Neutrophil (primary cell): ENCODE measurements around the gene MID1.

Experiments
- H3K27ac ChIP-seq: fragments of 200-600 bp; sonication (generic); 2 replicates; pipeline ENCODE4 v1.5.1; 2016; ENCODE audit warnings: mild to moderate bottlenecking, moderate library complexity
- H3K27me3 ChIP-seq: fragments of 200-600 bp; sonication (generic); 2 replicates; pipeline ENCODE4 v1.6.0; 2016; ENCODE audit warnings: mild to moderate bottlenecking
- H3K36me3 ChIP-seq: fragments of 200-600 bp; sonication (generic); 2 replicates; pipeline ENCODE4 v1.5.1; 2017
- H3K4me1 ChIP-seq, 2 experiments: fragments of 200-600 bp in 1 of 2; sonication (generic) in 1 of 2; 1 replicate in 1 of 2; 2 replicates in 1 of 2; pipeline versions ENCODE4 v1.5.1 to v1.6.1; 2013 to 2016; ENCODE audit warnings: low read depth in 1 of 2, low read length in 1 of 2, mild to moderate bottlenecking in 1 of 2, moderate library complexity in 1 of 2; ENCODE audit not compliant: control insufficient read depth in 1 of 2, insufficient read depth in 1 of 2
- H3K4me3 ChIP-seq, 2 experiments: fragments of 200-600 bp in 1 of 2; sonication (generic) in 1 of 2; 1 replicate in 1 of 2; 2 replicates in 1 of 2; pipeline ENCODE4 v1.5.1; 2013 to 2016; ENCODE audit warnings: low read depth in 1 of 2, low read length in 1 of 2, mild to moderate bottlenecking in 1 of 2, moderate library complexity in 1 of 2
- H3K9me3 ChIP-seq: fragments of 200-600 bp; sonication (generic); 2 replicates; pipeline ENCODE4 v1.5.1; 2016
- TF ChIP-seq, protein P1 (sequence below): fragments of 200-600 bp; sonication (generic); IDR thresholded peaks from 2 replicates; pipeline ENCODE4 v1.5.1; 2016; ENCODE audit warnings: antibody characterized with exemption

MID1 gene

DNA sequence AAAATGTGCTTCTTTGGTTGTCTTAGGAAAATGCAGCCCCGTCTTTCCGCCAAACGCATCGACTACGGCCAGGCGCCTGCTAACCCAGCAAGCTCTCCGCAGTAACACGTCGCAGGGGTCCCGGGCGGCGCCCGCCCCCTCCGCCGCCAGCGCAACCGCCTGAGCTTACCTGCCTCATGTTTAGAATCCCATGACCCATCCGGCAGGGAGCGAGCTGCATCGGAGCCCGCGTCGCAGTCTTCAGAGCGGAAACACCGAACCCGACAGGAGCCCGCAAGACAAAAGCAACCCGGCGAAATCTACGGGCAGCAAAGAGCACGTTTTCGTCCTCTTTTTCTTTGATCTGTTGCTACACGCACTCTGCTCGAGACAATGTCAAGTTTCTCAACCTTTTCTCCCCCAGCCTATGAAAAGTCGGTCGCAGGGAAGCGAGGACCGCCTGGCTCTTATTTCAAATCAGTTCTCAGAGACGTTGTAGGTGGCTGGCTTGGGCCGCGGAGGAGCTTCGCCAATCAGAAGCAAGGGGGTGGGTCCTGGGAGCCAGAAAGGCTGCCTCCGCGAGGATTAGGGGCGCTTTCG is at the start of gene MID1:
Gene MID1 (minus strand): TSS at position 465 of the 579 bp plus-strand sequence. CDS start 53,038 bp downstream, outside the sequence.
- Histone ChIP-seq H3K4me3 (no peak within 1 kb of the TSS), H3K27ac (no peak within 1 kb of the TSS), H3K9me3 (no peaks in the 10 kb centered on the region), H3K36me3 (no peaks in the 10 kb centered on the region), H3K27me3 (peaks cover 69% of the 10 kb centered on the region), H3K4me1 (no peaks in the 10 kb centered on the region)
- TF ChIP-seq, protein P1, sequence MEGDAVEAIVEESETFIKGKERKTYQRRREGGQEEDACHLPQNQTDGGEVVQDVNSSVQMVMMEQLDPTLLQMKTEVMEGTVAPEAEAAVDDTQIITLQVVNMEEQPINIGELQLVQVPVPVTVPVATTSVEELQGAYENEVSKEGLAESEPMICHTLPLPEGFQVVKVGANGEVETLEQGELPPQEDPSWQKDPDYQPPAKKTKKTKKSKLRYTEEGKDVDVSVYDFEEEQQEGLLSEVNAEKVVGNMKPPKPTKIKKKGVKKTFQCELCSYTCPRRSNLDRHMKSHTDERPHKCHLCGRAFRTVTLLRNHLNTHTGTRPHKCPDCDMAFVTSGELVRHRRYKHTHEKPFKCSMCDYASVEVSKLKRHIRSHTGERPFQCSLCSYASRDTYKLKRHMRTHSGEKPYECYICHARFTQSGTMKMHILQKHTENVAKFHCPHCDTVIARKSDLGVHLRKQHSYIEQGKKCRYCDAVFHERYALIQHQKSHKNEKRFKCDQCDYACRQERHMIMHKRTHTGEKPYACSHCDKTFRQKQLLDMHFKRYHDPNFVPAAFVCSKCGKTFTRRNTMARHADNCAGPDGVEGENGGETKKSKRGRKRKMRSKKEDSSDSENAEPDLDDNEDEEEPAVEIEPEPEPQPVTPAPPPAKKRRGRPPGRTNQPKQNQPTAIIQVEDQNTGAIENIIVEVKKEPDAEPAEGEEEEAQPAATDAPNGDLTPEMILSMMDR: no peak

DNA sequence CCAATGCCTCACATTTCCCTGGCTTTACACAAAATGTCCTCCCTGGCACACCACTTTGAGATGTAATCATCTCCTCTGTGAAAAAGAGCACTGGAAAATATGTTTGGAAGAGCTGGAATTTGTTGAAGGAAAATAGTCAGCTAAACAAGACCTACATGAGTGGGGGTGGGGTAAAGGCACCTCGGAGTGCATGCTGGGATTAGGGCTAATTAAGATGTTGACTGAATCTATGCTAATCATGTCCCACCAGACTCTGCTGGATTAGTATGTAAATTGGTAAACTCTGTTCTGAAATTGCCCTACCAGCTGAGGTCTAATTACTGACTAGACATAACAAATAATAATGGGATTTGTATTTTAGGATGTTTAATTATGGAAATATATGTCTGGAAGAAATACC is 46.8 kb upstream of the MID1 start:
- H3K27ac ChIP-seq: no peak overlapping the region
- no peaks in the 10 kb centered on the region for H3K9me3 ChIP-seq
- no peaks in the 10 kb centered on the region for H3K4me1 ChIP-seq
- H3K36me3 ChIP-seq: no peaks in the 10 kb centered on the region
- H3K4me3 ChIP-seq: no peak overlapping the region
- H3K27me3 ChIP-seq: no peaks in the 10 kb centered on the region
- TF ChIP-seq, protein P1: no peak

DNA sequence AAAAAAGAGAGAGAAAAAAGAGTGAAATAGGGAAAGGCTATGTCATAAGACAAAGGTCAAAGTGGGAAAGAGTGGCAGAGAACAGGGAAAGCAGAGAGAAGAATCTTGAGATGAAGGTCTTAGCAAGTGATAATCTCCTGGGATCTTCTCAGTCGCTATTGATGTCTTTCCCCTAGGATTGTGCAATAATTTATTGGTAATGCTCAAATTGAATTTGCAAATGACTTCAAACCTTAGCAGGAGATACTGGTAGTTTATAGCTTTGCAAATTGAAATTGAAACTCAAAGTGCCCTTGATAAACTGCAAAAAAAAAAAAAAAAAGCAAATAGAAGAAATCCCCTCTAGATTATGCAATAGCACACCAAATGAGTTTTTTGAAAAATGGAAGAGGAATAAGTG is 45.7 kb upstream of the MID1 start:
- no peaks in the 10 kb centered on the region for H3K27me3 ChIP-seq
- H3K36me3 ChIP-seq: no peaks in the 10 kb centered on the region
- H3K27ac ChIP-seq: no peak overlapping the region
- TF ChIP-seq, protein P1: no peak
- no peaks in the 10 kb centered on the region for H3K9me3 ChIP-seq
- no peak overlapping the region for H3K4me3 ChIP-seq
- H3K4me1 ChIP-seq: no peaks in the 10 kb centered on the region

- no peaks in the 10 kb centered on the region for H3K9me3 ChIP-seq
- no peaks in the 10 kb centered on the region for H3K27me3 ChIP-seq
- no peaks in the 10 kb centered on the region for H3K4me1 ChIP-seq
- H3K4me3 ChIP-seq: no peak overlapping the region
- TF ChIP-seq, protein P1: no peak
- H3K36me3 ChIP-seq: no peaks in the 10 kb centered on the region
- H3K27ac ChIP-seq: no peak overlapping the region
These were observed 45.3 kb upstream of the MID1 start for GRCh38 chrX:10665681-10666080.

- TF ChIP-seq, protein P1: no peak
These were observed 39.8 kb upstream of the MID1 start for GRCh38 chrX:10660171-10660570.

More at GRCh38 chrX:10660171-10660570, 39.8 kb upstream of the MID1 start:
- Histone ChIP-seq H3K27ac (no peak overlapping the region), H3K4me3 (no peak overlapping the region), H3K4me1 (no peaks in the 10 kb centered on the region), H3K9me3 (no peaks in the 10 kb centered on the region), H3K27me3 (no peaks in the 10 kb centered on the region), H3K36me3 (no peaks in the 10 kb centered on the region)
